G401.6 (cell line): Measurements from ENCODE around the gene ESYT2.
"Not testable (repeated sequence)": the region's sequence is repeated elsewhere in the genome, so short reads cannot be mapped to it uniquely, and the experiment has no call there.

Experiments
- FAIRE-seq: peaks from 2 replicates; lab custom pipeline; 2012; peaks lifted over from hg19 to GRCh38; lab: Jason Lieb, UNC

The ESYT2 gene

DNA sequence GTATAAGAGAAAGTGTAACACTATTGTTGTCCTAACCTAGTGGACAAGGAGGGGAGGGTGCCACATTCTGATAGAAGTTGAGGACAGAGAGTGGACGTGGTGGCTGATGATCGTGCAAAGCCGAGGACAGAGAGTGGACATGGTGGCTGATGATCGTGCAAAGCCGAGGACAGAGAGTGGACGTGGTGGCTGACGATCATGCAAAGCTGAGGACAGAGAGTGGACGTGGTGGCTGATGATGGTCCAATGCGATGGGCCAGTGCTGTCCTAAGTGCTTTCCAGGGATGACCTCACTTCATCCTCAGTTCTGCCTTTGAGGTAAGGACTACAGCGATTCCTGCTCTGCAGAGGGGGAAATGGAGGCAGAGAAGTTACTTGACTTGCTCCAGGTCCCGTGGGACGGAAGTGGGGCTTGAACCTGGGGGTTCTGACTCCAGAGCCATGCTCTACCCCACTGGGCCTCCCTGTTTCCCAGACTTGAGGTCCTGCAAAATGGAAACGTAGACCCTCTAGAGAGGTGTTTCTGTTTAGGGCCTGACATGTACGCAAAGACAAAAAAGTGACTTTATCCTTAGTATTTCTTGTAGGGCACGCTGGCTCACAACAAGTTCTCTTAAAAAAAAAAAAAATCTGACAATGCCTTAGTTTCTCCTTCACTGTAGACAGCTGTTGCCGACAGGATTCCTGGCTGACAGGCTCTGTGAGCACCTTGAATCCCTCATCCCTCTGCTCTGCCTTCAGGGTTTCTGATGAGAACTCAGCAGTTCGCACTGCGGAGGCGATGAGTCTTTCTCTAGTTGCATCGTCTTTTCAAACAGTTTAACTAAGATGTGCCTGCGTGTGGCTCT, 104.4 kb downstream of the ESYT2 start:
- FAIRE-seq = no peak

- no peak for FAIRE-seq
Observed at GRCh38 chr7:158723714-158724385, 105.5 kb downstream of the ESYT2 start.

GRCh38 chr7:158723266-158723665, 106.0 kb downstream of the ESYT2 start:
- no peak for FAIRE-seq

GRCh38 chr7:158722574-158723237, 106.6 kb downstream of the ESYT2 start:
- no peak for FAIRE-seq

GRCh38 chr7:158720112-158720511, 109.2 kb downstream of the ESYT2 start:
- FAIRE-seq = no peak

GRCh38 chr7:158716802-158717201, 112.5 kb downstream of the ESYT2 start:
- no peak for FAIRE-seq

- no peak for FAIRE-seq
Observed at GRCh38 chr7:158710651-158711102, 118.6 kb downstream of the ESYT2 start.

DNA sequence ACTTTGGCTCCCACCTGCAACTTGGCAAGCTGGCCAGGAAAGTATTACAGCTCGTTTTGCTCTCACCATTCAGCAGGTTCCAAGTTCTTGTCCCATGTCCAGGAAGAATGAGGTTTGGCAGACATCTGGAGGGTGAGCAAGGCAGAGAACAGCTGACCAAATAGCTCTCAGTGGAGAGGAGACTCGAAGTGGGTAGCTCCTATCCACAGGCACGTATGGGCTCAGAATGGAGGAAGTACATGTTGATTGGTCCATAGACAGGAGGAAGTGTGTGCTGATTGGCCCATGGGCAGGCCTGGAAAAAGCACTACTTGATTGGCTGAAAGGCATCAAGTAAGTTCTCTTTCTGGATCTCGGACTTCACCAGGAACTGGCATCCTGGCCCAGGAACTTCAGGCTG, 121.7 kb downstream of the ESYT2 start:
- no peak for FAIRE-seq

DNA sequence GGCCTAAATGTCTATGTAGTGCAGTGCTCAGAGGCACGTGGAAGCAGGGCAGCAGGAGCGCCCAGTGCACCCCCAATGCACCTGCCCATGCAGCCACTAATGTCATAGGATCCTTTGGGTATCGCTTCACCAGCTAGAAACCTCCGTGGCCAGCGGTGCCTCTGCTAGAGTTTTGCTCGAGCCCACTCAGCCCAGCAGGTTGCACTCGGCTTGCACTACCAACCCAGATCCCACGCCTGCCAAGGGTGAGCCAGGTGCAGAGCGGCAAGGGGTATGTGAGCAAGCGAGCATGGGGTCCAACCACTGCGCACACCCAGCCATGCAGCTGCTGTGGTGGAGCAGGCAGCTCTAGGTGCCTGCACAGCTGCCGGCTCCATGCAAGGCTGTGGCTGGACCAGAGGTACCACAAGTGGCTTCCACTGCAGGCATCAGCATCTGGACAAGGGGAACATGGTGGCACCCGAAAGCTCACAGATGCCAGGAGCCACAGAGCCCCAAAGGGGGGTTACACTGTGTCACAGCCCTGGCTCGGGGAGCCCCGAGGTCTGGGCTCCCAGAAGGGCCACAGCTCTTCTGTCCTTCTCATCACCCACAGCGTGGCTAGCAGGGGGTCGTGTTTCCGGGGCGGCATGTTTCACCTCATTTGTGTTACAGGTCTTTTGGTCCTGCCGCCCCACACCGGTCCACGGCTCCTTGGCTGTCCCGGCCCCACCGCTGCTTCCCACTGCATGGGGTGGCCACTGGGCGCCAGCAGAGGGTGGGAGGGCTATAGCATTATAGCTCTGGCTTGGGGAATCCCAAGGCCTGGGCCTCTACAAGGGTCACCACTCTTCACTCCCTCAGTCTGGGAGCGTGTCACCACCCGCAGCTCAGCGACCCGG, 122.4 kb downstream of the ESYT2 start:
- FAIRE-seq = no peak

DNA sequence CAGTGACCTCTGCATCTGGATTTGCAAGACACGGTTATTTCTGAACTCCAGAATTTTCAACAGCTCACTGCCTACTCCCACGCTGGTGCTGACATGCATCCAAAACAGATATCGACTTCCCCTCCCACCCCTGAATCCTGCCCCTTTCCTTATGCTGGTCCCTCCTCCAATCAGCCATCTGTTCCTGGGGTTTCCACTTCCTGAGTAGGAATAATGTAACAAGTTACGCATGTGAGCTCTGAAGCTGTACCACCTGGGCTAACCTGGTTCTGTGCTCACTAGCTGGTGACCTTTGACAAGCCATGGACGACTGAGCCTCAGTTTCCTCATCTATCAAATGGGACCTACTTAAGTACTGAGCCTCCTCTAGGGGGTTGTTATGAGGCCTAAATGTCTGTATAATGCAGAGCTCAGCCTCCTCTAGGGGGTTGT, 123.0 kb downstream of the ESYT2 start:
- FAIRE-seq = no peak

DNA sequence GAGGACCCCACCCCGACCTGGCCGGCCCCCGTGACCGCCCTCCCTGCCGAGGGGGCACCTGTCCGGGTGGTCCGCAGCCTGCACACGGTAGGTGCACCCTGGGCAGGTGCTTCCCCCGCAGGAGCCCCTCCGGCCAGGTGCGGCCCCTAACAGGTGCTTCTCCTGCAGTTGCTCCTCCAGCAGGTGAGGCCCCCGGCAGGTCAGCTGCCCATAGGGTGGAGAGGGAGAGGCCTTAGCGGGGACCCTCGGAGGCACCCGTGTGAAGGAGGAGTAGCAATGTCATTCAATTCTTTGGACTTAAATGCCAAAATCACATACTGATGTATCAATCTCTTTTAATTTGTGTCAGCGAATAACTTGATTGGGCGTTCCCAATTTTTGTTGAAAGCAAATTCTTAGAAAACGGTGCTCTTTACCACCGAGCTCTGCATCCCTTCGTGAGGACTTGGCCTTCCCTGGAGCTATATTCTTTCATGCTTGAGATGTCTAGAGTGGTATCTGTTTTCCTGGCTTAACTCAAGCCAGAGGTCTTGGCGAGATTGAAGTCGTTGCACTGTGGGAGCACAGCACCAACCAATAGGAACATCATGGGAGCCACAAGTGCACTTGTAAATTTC, 124.0 kb downstream of the ESYT2 start:
- no peak for FAIRE-seq

GRCh38 chr7:158704524-158705233, 124.6 kb downstream of the ESYT2 start, which contains the start of gene NCAPG2:
Gene NCAPG2 (minus strand): TSS chr7:158704804. CDS start chr7:158701899, 2,905 bp downstream.
- FAIRE-seq = peak; percentile 66

DNA sequence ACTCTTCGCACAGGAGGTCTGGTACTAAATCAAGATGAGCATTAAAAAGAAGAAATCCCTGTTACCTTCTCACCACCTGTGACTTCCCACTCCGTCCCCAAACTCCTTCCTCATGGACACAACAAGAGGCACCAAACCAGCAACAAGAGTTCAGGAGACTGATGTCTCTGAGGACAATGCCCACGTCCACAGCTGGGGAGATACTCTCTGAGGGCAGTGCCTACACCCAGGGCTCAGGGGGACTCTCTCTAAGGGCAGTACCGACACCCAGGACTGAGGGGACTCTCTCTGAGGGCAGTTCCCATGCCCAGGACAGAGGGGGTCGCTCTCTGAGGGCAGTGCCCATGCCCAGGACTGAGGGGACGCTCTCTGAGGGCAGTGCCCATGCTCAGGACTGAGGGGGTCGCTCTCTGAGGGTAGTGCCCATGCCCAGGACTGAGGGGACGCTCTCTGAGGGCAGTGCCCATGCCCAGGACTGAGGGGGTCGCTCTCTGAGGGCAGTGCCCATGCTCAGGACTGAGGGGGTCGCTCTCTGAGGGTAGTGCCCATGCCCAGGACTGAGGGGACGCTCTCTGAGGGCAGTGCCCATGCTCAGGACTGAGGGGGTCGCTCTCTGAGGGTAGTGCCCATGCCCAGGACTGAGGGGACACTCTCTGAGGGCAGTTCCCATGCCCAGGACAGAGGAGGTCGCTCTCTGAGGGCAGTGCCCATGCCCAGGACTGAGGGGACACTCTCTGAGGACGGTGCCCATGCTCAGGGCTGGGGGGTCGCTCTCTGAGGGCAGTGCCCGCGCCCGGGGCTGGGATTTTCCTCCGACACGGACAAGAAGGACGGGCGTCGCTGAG, 125.4 kb downstream of the ESYT2 start:
- FAIRE-seq = not testable (repeated sequence)

DNA sequence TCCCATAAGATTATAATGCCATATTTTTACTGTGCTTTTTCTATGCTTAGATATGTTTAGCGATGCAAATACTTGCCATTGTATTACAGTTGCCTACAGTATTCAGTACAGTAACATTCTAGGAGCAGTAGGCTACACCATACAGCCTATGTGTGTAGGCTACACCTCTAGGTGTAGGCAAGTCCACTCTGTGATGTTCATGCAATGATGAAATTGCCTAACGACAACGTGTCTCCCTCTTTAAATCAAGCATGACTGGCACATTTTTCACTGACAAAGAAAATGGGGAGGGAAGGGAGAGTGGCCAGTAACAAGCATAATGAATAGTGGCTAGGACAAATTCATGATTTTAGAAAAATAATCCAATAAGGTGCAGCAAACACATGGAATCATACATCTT, 126.4 kb downstream of the ESYT2 start:
- FAIRE-seq = no peak

- no peak for FAIRE-seq
Observed at GRCh38 chr7:158702196-158702595, 127.1 kb downstream of the ESYT2 start.

- FAIRE-seq = no peak
Observed at GRCh38 chr7:158700008-158700407, 129.3 kb downstream of the ESYT2 start.

DNA sequence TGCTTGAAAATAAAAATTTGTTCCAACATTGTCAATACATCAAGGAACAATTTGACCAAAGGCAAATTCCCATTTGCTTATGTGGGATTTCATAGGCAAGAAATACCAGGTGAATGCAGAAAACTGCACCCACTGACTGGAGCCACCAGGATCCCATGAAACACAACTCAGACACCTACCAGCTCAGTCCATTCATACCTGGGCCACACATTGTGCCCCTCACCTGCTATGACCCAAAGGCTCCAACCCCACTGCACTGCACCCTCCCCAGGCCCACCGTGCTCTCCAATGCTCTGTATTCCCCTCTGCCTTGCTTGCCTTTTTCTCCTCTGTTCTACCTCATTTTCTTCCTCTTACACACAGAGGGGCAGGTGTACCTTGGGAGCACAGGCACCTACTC, 130.0 kb downstream of the ESYT2 start:
- FAIRE-seq = no peak

GRCh38 chr7:158698657-158699195, 130.6 kb downstream of the ESYT2 start:
- no peak for FAIRE-seq

DNA sequence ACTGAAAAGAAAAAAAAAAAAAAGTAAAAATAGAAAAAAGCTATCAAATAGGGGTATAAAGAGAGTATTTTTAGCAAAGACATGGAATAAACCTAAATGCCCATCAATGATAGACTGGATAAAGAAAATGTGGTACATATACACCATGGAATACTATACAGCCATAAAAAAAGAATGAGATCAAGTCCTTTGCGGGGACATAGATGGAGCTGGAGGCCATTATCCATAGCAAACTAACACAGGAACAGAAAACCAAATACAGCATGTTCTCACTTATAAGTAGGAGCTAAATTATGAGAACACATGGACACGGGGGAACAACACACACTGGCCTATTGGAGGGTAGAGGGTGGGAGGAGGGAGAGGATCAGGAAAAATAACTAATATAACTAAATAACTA, 131.7 kb downstream of the ESYT2 start:
- FAIRE-seq = not testable (repeated sequence)
